GM12878 (cell line): ENCODE measurements around the gene YTHDF2. TPM values are rescaled to one million over a fixed set of nuclear protein-coding genes. Genes with fewer than 3 reads are reported as not detected.
"Not testable (repeated sequence)": the region's sequence is repeated elsewhere in the genome, so short reads cannot be mapped to it uniquely, and the experiment has no call there.

Source experiments
- ATAC-seq: fragments of 200-7000 bp; cut with Tn5 transposase; 3 replicates; pipeline ENCODE4 v1.9.1; 2020; ENCODE audit warnings: mild to moderate bottlenecking, moderate library complexity
- BruUV-seq: library from RNA; stranded (reverse); fragments of 400-500 nt; replicated peaks from 2 replicates; lab custom pipeline; 2021; lab: Mats Ljungman, UMichigan
- CTCF ChIA-PET: fragments of 300-600 bp; sonication (Branson Sonifier 250); formaldehyde crosslinking; extraction: SDS; loops from one replicate; lab custom pipeline; 2021; ENCODE audit warnings: inconsistent platforms; lab: Yijun Ruan, JAX
- POLR2A ChIA-PET: fragments of 350-600 bp; formaldehyde crosslinking; extraction: SDS; loops from one replicate; lab custom pipeline; 2021; ENCODE audit warnings: inconsistent platforms; lab: Charles Lee
- RAD21 ChIA-PET: fragments of 300-600 bp; sonication (Branson Sonifier 250); formaldehyde crosslinking; loops from one replicate; lab custom pipeline; 2023; ENCODE audit warnings: antibody characterized with exemption; ENCODE audit not compliant: unreplicated experiment; lab: Charles Lee
- SMC1A ChIA-PET: fragments of 300-600 bp; sonication (Branson Sonifier 250); formaldehyde crosslinking; loops from one replicate; lab custom pipeline; 2023; ENCODE audit not compliant: unreplicated experiment, uncharacterized antibody; lab: Charles Lee
- DNase-seq: peaks from one replicate; pipeline ENCODE4 v3.0.0-alpha.2; 2011; ENCODE audit warnings: low read depth, low spot score
- FAIRE-seq: peaks from 3 replicates; lab custom pipeline; 2011; peaks lifted over from hg19 to GRCh38; lab: Jason Lieb, UNC
- H2AFZ ChIP-seq: 2 replicates; pipeline ENCODE4 v1.6.0; 2011; ENCODE audit warnings: low read depth, low read length, control low read depth; ENCODE audit not compliant: control insufficient read depth
- H3K27ac ChIP-seq: 2 replicates; pipeline ENCODE4 v1.5.1; 2011; ENCODE audit warnings: control low read depth; ENCODE audit not compliant: control insufficient read depth, insufficient read depth
- H3K27me3 ChIP-seq, 2 experiments: replicated peaks in 1 of 2; 2 replicates each; pipeline versions ENCODE4 v1.6.0 to v1.6.1; 2011; ENCODE audit warnings: low read length in 1 of 2; ENCODE audit not compliant: control insufficient read depth in 2 of 2, insufficient read depth in 2 of 2
- H3K36me3 ChIP-seq, 2 experiments: 2 replicates each; pipeline ENCODE4 v1.5.1; 2011; ENCODE audit warnings: low read length in 1 of 2; ENCODE audit not compliant: control insufficient read depth in 2 of 2, insufficient read depth in 2 of 2
- H3K4me1 ChIP-seq: 2 replicates; pipeline ENCODE4 v1.6.1; 2011; ENCODE audit warnings: mild to moderate bottlenecking, low read length, moderate library complexity, mixed read lengths; ENCODE audit not compliant: control insufficient read depth, insufficient read depth
- H3K4me2 ChIP-seq: 2 replicates; pipeline ENCODE4 v1.6.0; 2011; ENCODE audit warnings: control low read depth; ENCODE audit not compliant: control insufficient read depth, insufficient read depth
- H3K4me3 ChIP-seq: fragments of 200-600 bp; sonication (generic); 2 replicates; pipeline ENCODE4 v1.5.1; 2016
- H3K79me2 ChIP-seq: 2 replicates; pipeline ENCODE4 v1.6.0; 2011; ENCODE audit warnings: low read length; ENCODE audit not compliant: control insufficient read depth, insufficient read depth
- H3K9ac ChIP-seq: 2 replicates; pipeline ENCODE4 v1.8.0; 2011; ENCODE audit warnings: low read length, control low read depth, mixed read lengths; ENCODE audit not compliant: control insufficient read depth, insufficient read depth
- H3K9me3 ChIP-seq: replicated peaks from 3 replicates; pipeline ENCODE4 v1.5.1; 2011; ENCODE audit warnings: mild to moderate bottlenecking, low read length; ENCODE audit not compliant: control insufficient read depth, insufficient read depth
- H4K20me1 ChIP-seq: 2 replicates; pipeline ENCODE4 v1.6.0; 2011; ENCODE audit not compliant: control insufficient read depth, insufficient read depth
- CEBPB ChIP-seq, 2 experiments: fragments of 150-350 bp in 1 of 2; IDR thresholded peaks; 2 replicates each; pipeline ENCODE4 v1.6.1; 2012 to 2014; ENCODE audit warnings: low read depth in 2 of 2, low read length in 2 of 2, borderline replicate concordance in 1 of 2, inconsistent platforms in 1 of 2
- EGR1 ChIP-seq, 2 experiments: IDR thresholded peaks; 1 replicate in 1 of 2; 2 replicates in 1 of 2; pipeline ENCODE4 v1.6.1; 2011 to 2012; ENCODE audit warnings: low read depth in 2 of 2, low read length in 2 of 2, borderline replicate concordance in 1 of 2, mild to moderate bottlenecking in 1 of 2, moderate library complexity in 1 of 2
- MTA3 ChIP-seq: IDR thresholded peaks from 2 replicates; pipeline ENCODE4 v1.6.1; 2012; ENCODE audit warnings: low read length, inconsistent platforms, borderline replicate concordance
- MYC ChIP-seq: IDR thresholded peaks from 2 replicates; pipeline ENCODE4 v1.6.1; 2011; ENCODE audit warnings: mild to moderate bottlenecking, low read length, moderate library complexity, inconsistent platforms; ENCODE audit not compliant: insufficient read depth, insufficient replicate concordance, insufficient read length, severe bottlenecking
- PAX8 ChIP-seq: fragments of 450-650 bp; IDR thresholded peaks from 2 replicates; pipeline ENCODE4 v1.6.1; 2017; ENCODE audit warnings: mild to moderate bottlenecking, moderate library complexity
- ZBTB33 ChIP-seq: fragments of 450-650 bp; IDR thresholded peaks from 2 replicates; pipeline ENCODE4 v1.6.1; 2017; ENCODE audit warnings: mild to moderate bottlenecking
- ZBTB40 ChIP-seq: fragments of 450-650 bp; IDR thresholded peaks from 2 replicates; pipeline ENCODE4 v1.6.1; 2016; ENCODE audit warnings: mild to moderate bottlenecking, moderate library complexity, borderline replicate concordance
- WGBS: methylation state at CpG from one replicate; pipeline ENCODE4 v1.1.6; 2016; ENCODE audit warnings: low lambda C conversion rate; ENCODE audit not compliant: insufficient replicate concordance, insufficient coverage; ENCODE audit errors: missing lambda C conversion rate; 5-methylcytosine and 5-hydroxymethylcytosine counted together
- in situ Hi-C: fragments of 300-500 bp; cut with MboI; formaldehyde crosslinking; loops from 9 replicates; pipeline ENCODE4 v1.14.3; 2018; ENCODE audit warnings: mixed read lengths
- intact Hi-C: fragments of 100-400 bp; cut with micrococcal nuclease; formaldehyde crosslinking; loops from one replicate; pipeline ENCODE4 v1.14.2; 2022; ENCODE audit not compliant: unreplicated experiment
- polyA plus RNA-seq, 11 experiments: library from polyadenylated mRNA; depleted of rRNA in 4 of 11; unstranded in 6 of 11; stranded (reverse) in 5 of 11; fragments of >200 nt; fragmentation: Nextera tagmentation in 4 of 11; fragmentation: Illumina TruSeq in 1 of 11; extraction: Ambion mirVana in 4 of 11; extraction: Trizol in 1 of 11; gene quantifications; 1 replicate in 1 of 11; 2 replicates in 10 of 11; pipeline versions ENCODE4 v1.2.1 to v1.2.3, GENCODE V29; 2011 to 2016; ENCODE audit warnings: inconsistent platforms in 2 of 11, missing spikeins in 2 of 11, low read depth in 1 of 11
- total RNA-seq, 4 experiments: library from RNA; depleted of rRNA in 3 of 4; stranded (reverse); fragments of >200 nt in 3 of 4; fragmentation: Illumina TruSeq in 1 of 4; extraction: Trizol in 1 of 4; gene quantifications; 2 replicates each; pipeline versions ENCODE4 v1.2.1 to v1.2.3, GENCODE V29; 2013 to 2021

The YTHDF2 gene
- total and polyA plus RNA-seq, 10 of the 15 experiments (the other 5 are each of a cell fraction or from before 2014, with no cell fraction given) = 42.4 to 121 (median 66.9) TPM

- ChIA-PET RAD21 (interaction anchor here (0.7 kb wide), 1 partner anchor 82 kb away, joined by 3 read pairs; the partner anchor contains the start of gene TAF12), POLR2A (interaction anchor here (0.6 kb wide), 3 partner anchors 64 to 475 kb away, joined by 3 to 7 read pairs (median 4); no protein-coding TSS in a partner anchor), SMC1A (interaction anchor here (1.6 kb wide), 1 partner anchor 11 kb away, joined by 4 read pairs; no protein-coding TSS in a partner anchor), CTCF (interaction anchor here (0.7 kb wide), 1 partner anchor 198 kb away, joined by 3 read pairs; no protein-coding TSS in a partner anchor)
- H3K9ac ChIP-seq, ATAC-seq, BruUV-seq, in situ Hi-C loops, H2AFZ ChIP-seq, H4K20me1 ChIP-seq, H3K36me3 ChIP-seq, intact Hi-C loops, H3K27me3 ChIP-seq, FAIRE-seq, H3K4me3 ChIP-seq, H3K79me2 ChIP-seq, H3K4me2 ChIP-seq, DNase-seq, H3K9me3 ChIP-seq, H3K27ac ChIP-seq, H3K4me1 ChIP-seq: not testable (repeated sequence)
- WGBS = 35% methylated on average over 3 of the region's 5 CpGs
These were observed 11.4 kb upstream of the YTHDF2 start for GRCh38 chr1:28725365-28725764.

GRCh38 chr1:28735961-28736449, 735 bp upstream of the YTHDF2 start:
- ChIA-PET SMC1A (interaction anchor here (1.0 to 2.1 kb wide), 17 partner anchors 11 to 445 kb away, joined by 3 to 17 read pairs (median 4); partner anchors contain the start of genes GMEB1 and TAF12), RAD21 (interaction anchor here (0.7 to 2.5 kb wide), 10 partner anchors 9 to 154 kb away, joined by 3 to 20 read pairs (median 4); partner anchors contain the start of genes RNU11 and TAF12), POLR2A (interaction anchor here (0.6 to 2.8 kb wide), 11 partner anchors 8 to 446 kb away, joined by 3 to 24 read pairs (median 5); partner anchors contain the start of genes GMEB1, RNU11, SRSF4 and TAF12), CTCF (interaction anchor here (1.0 to 2.4 kb wide), 19 partner anchors 9 to 467 kb away, joined by 3 to 18 read pairs (median 6); partner anchors contain the start of genes GMEB1, RNU11 and TAF12)
- WGBS = 36% methylated on average over 15 of the region's 15 CpGs
- H3K9me3 ChIP-seq = no peaks in the 10 kb centered on the region
- H3K27ac ChIP-seq = peak overlapping the region; percentile 92
- H3K4me1 ChIP-seq = peaks cover 7% of the 10 kb centered on the region; the same call in 1 of the 2 replicates
- intact Hi-C loops = loop anchor here (1.0 to 5.0 kb wide), 4 partner anchors 67 to 447 kb away; partner anchors contain the start of gene RNU11
- peak overlapping the region; percentile 78 for H3K9ac ChIP-seq
- ATAC-seq = no peak
- peak overlapping the region; percentile 55 for H3K4me3 ChIP-seq
- peak; percentile 52 for FAIRE-seq
- DNase-seq = no peak
- in situ Hi-C loops = no loop called here
- peak overlapping the region; percentile 94 for H3K4me2 ChIP-seq
- H3K36me3 ChIP-seq = peaks cover 0 to 13% of the 10 kb centered on the region in 2 experiments; a peak in 2 of 4 replicates
- H3K79me2 ChIP-seq = peaks cover 40% of the 10 kb centered on the region
- peak overlapping the region; percentile 98 for H2AFZ ChIP-seq
- H3K27me3 ChIP-seq = no peaks in the 10 kb centered on the region
- no peaks in the 10 kb centered on the region for H4K20me1 ChIP-seq
- no peak for TF ChIP-seq ZBTB33
- TF ChIP-seq EGR1 (IDR thresholded peaks at IDR 0.05; ENCODE audit: borderline replicate concordance in 1 of 2, low read depth in 2 of 2, low read length in 2 of 2) = peak in 1 of 2 experiments; percentile 89; a peak in 2 of 3 replicates
- 0 out of 2 replicates have a peak, but pooled peaks have one; percentile 2 for TF ChIP-seq ZBTB40
- TF ChIP-seq PAX8 = no peak
- no peak for TF ChIP-seq CEBPB (IDR thresholded peaks at IDR 0.05; ENCODE audit: borderline replicate concordance in 1 of 2, low read depth in 2 of 2, low read length in 2 of 2)
- peak; percentile 7 for TF ChIP-seq MYC
- peak; percentile 51; the same call in 1 of the 2 replicates for TF ChIP-seq MTA3
- TSS peak; percentile 97 for BruUV-seq
